Vagina (tissue), 2 donors: ENCODE data around the gene PARD3. TPM values are rescaled to one million over a fixed set of nuclear protein-coding genes. Genes with fewer than 3 reads are reported as not detected.
A peak's percentile ranks its signal among the peaks of the same experiment; 100 is the strongest.

ENCODE experiments used
- DNase-seq, 2 donors: peaks; one replicate each; pipeline ENCODE4 v3.0.0-alpha.2; 2017; ENCODE audit errors: extremely low spot score in 2 of 2
- H3K27ac ChIP-seq: fragments of 200-600 bp; sonication (generic); one replicate; pipeline ENCODE4 v1.5.1; 2019
- H3K27me3 ChIP-seq: fragments of 200-600 bp; sonication (generic); one replicate; pipeline ENCODE4 v1.5.1; 2019
- H3K36me3 ChIP-seq, 2 donors: fragments of 200-600 bp; sonication (generic); one replicate each; pipeline ENCODE4 v1.5.1; 2017 to 2019
- H3K4me1 ChIP-seq: fragments of 200-600 bp; sonication (generic); one replicate; pipeline ENCODE4 v1.5.1; 2019
- H3K4me3 ChIP-seq, 2 donors: fragments of 200-600 bp; sonication (generic); 1 replicate in 1 of 2; 2 replicates in 1 of 2; pipeline ENCODE4 v1.5.1; 2016 to 2019
- H3K9me3 ChIP-seq: fragments of 200-600 bp; sonication (generic); one replicate; pipeline ENCODE4 v1.5.1; 2019
- CTCF ChIP-seq, 3 experiments: fragments of 450-650 bp in 2 of 3; fragments of 200-600 bp in 1 of 3; sonication (generic) in 1 of 3; IDR thresholded peaks; one replicate each; pipeline ENCODE4 v1.5.1; 2017 to 2019; ENCODE audit warnings: antibody characterized with exemption in 3 of 3, mild to moderate bottlenecking in 2 of 3, moderate library complexity in 2 of 3
- POLR2A ChIP-seq, 2 donors: fragments of 450-650 bp; IDR thresholded peaks; one replicate each; pipeline ENCODE4 v1.6.1; 2017; ENCODE audit warnings: antibody characterized with exemption in 2 of 2, mild to moderate bottlenecking in 2 of 2, moderate library complexity in 2 of 2
- POLR2AphosphoS5 ChIP-seq, 2 donors: sonication (generic); formaldehyde crosslinking; IDR thresholded peaks; one replicate each; pipeline ENCODE4 v1.9.0; 2017; ENCODE audit warnings: antibody characterized with exemption in 2 of 2, mild to moderate bottlenecking in 2 of 2, low read depth in 1 of 2; ENCODE audit not compliant: insufficient read depth in 1 of 2
- intact Hi-C: fragments of 100-400 bp; cut with DNase I; formaldehyde crosslinking; loops from one replicate; pipeline ENCODE4 v1.15.1; 2023
- total RNA-seq: library from RNA; depleted of rRNA; stranded (reverse); fragments of >200 nt; gene quantifications from one replicate; pipeline ENCODE4 v1.2.3, GENCODE V29; 2016

The PARD3 gene
- total RNA-seq, 1 donor from 2014 or later = 95.5 TPM

- H3K36me3 ChIP-seq = no peaks in the 10 kb centered on the region
- peaks cover 23% of the 10 kb centered on the region for H3K4me1 ChIP-seq
- TF ChIP-seq CTCF (IDR thresholded peaks at IDR 0.05) = no peak
- no peak for TF ChIP-seq POLR2A (IDR thresholded peaks at IDR 0.05)
- TF ChIP-seq POLR2AphosphoS5 (IDR thresholded peaks at IDR 0.05; ENCODE audit: insufficient read depth in 1 of 2, low read depth in 1 of 2) = no peak
- H3K27me3 ChIP-seq = no peaks in the 10 kb centered on the region
- no peak overlapping the region for H3K27ac ChIP-seq
- intact Hi-C loops = no loop called here
- H3K4me3 ChIP-seq = no peak overlapping the region
- no peak for DNase-seq
- no peaks in the 10 kb centered on the region for H3K9me3 ChIP-seq
Observed at GRCh38 chr10:34858003-34858402, 42.9 kb upstream of the PARD3 start.

GRCh38 chr10:34854147-34854601 lies 39.1 kb upstream of the PARD3 start:
- Histone ChIP-seq H3K9me3 (no peaks in the 10 kb centered on the region), H3K36me3 (no peaks in the 10 kb centered on the region), H3K4me3 (peak overlapping the region; percentile 15 to 18), H3K4me1 (no peaks in the 10 kb centered on the region), H3K27ac (peak overlapping the region; percentile 4), H3K27me3 (no peaks in the 10 kb centered on the region)
- TF ChIP-seq POLR2AphosphoS5 (IDR thresholded peaks at IDR 0.05; ENCODE audit: insufficient read depth in 1 of 2, low read depth in 1 of 2) = no peak
- no peak for TF ChIP-seq POLR2A (IDR thresholded peaks at IDR 0.05)
- TF ChIP-seq CTCF (IDR thresholded peaks at IDR 0.05) = no peak
- intact Hi-C loops = no loop called here
- DNase-seq = no peak

GRCh38 chr10:34853357-34853756 lies 38.3 kb upstream of the PARD3 start:
- H3K4me3 ChIP-seq = no peak overlapping the region
- no peak overlapping the region for H3K27ac ChIP-seq
- H3K27me3 ChIP-seq = no peaks in the 10 kb centered on the region
- intact Hi-C loops = no loop called here
- no peaks in the 10 kb centered on the region for H3K9me3 ChIP-seq
- no peak for TF ChIP-seq POLR2AphosphoS5 (IDR thresholded peaks at IDR 0.05; ENCODE audit: insufficient read depth in 1 of 2, low read depth in 1 of 2)
- TF ChIP-seq CTCF (IDR thresholded peaks at IDR 0.05) = no peak
- no peak for TF ChIP-seq POLR2A (IDR thresholded peaks at IDR 0.05)
- DNase-seq = no peak
- no peaks in the 10 kb centered on the region for H3K36me3 ChIP-seq
- no peaks in the 10 kb centered on the region for H3K4me1 ChIP-seq

GRCh38 chr10:34850558-34850957 lies 35.5 kb upstream of the PARD3 start:
- no peak for DNase-seq
- H3K27me3 ChIP-seq = no peaks in the 10 kb centered on the region
- intact Hi-C loops = no loop called here
- TF ChIP-seq POLR2AphosphoS5 (IDR thresholded peaks at IDR 0.05; ENCODE audit: insufficient read depth in 1 of 2, low read depth in 1 of 2) = no peak
- no peak for TF ChIP-seq CTCF (IDR thresholded peaks at IDR 0.05)
- H3K4me3 ChIP-seq = no peak overlapping the region
- no peak overlapping the region for H3K27ac ChIP-seq
- no peaks in the 10 kb centered on the region for H3K4me1 ChIP-seq
- no peaks in the 10 kb centered on the region for H3K36me3 ChIP-seq
- no peaks in the 10 kb centered on the region for H3K9me3 ChIP-seq

- Histone ChIP-seq H3K27ac (no peak overlapping the region), H3K4me1 (no peaks in the 10 kb centered on the region), H3K36me3 (no peaks in the 10 kb centered on the region), H3K9me3 (no peaks in the 10 kb centered on the region), H3K4me3 (no peak overlapping the region), H3K27me3 (no peaks in the 10 kb centered on the region)
- TF ChIP-seq POLR2AphosphoS5 (IDR thresholded peaks at IDR 0.05; ENCODE audit: insufficient read depth in 1 of 2, low read depth in 1 of 2) = no peak
- no peak for TF ChIP-seq POLR2A (IDR thresholded peaks at IDR 0.05)
- no peak for TF ChIP-seq CTCF (IDR thresholded peaks at IDR 0.05)
- no peak for DNase-seq
- intact Hi-C loops = no loop called here
Observed at GRCh38 chr10:34850036-34850435, 34.9 kb upstream of the PARD3 start.
